Activated CD4-positive, alpha-beta T cell treated with anti-CD3 and anti-CD28 coated beads, Interleukin-2, amount 50 U/mL, for 1 hour (primary cell): ENCODE results near the gene ESPNL.
"Not testable (repeated sequence)": the region's sequence is repeated elsewhere in the genome, so short reads cannot be mapped to it uniquely, and the experiment has no call there.

Experiments
- DNase-seq: peaks from one replicate; pipeline ENCODE4 v3.0.0-alpha.2; 2020

Gene ESPNL

DNA sequence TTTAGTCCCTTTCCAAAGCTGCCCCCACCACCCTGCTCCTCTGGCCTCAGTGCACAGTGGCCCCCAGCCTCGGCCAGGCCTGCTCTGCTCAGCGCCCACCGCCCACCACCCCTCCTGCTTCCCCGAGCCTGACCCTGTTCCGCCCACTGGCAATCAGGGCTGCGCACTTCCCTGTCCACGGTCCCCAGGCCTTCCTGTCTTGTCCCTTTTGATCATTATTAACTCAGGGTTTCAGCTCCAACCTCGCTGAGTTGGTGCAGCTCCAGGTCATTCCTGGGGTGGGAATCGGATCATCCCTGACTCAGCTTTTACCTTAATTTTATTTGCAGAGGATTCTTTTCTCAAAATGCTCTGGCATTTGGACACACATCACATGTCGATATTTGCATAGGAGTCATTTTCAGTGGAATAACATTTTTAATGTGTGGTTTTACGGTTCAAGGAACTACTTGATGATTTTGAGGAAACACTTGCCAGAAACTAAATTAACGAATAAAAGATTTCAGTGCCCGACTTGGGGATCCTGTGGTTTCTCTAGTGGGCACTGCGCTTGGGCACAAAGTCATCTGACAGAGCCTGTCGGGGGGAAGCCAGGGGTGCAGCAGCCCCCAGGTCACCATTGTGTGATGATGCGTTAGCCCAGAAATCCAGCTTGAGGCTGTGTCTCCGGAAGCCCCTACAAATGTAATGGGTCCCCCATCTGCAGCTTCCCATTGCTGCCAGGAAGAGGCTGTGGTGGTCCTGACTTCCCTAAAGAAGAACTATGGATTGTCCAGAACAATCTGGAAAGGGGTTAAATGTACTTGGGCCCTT lies 1.0 kb upstream of the ESPNL start:
- DNase-seq: no peak

DNA sequence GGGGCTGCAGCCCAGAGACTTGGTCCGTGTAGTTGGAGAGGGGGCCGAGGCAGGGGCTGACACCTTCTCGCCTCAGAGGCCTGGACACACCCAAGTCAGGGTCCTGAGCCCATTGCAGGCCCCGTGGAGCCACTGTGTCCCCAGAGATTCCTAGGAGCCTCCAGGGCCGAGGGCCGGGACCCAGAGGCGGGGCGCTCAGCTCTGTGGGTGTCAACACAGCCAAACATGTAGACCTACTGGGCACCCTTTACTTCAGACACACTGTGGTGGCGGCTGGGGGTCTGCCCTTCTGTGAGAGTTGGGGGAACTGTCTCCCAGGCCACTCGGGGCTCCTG lies 459 bp upstream of the ESPNL start:
- DNase-seq: no peak

DNA sequence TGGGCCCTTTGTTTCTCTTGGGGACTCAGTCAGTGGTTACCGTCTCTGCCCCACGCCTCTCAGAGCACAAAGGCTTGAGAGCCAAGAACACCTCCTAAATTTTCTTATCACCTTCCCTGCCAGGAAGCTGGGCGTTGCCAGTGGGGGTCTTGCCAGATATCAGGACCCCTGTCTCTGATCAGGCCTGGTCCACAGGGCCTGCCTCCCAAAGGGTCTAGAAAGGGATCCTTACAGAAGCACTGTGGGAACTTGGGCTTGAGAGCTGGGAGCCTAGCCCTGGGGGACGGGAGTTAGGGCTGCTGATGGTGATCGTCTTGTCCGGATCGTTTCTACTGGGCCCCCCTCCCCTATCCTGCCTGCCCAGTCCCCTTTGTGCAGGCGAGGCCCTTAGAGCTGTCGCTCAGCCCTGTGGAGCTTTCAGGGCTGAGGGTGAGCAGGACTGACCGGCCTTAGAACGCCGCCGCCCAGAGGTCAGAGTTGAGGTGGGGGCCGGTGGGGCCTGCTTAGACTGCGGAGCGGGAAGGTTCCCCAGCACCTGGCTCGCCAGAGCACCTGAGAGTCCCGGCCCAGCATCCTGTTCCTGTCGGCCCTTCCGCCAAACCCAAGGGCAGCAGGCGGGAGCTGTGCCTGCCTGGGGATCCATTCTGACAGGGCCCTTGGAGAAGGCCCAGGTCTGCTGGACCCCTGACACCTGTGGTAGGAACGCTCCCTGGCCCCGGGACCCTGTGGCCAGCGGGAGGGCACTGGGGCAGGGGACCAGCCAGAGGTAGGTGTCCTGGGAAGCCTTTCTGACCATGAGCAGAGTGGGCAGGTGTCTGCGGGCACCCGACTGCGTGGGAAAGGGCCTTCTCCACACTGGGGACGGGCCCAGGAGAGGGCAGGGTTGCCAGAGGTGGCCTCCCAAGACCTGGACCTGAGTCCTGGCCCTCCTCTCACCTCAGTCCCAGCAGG lies 956 bp downstream of the ESPNL start:
- DNase-seq: no peak

DNA sequence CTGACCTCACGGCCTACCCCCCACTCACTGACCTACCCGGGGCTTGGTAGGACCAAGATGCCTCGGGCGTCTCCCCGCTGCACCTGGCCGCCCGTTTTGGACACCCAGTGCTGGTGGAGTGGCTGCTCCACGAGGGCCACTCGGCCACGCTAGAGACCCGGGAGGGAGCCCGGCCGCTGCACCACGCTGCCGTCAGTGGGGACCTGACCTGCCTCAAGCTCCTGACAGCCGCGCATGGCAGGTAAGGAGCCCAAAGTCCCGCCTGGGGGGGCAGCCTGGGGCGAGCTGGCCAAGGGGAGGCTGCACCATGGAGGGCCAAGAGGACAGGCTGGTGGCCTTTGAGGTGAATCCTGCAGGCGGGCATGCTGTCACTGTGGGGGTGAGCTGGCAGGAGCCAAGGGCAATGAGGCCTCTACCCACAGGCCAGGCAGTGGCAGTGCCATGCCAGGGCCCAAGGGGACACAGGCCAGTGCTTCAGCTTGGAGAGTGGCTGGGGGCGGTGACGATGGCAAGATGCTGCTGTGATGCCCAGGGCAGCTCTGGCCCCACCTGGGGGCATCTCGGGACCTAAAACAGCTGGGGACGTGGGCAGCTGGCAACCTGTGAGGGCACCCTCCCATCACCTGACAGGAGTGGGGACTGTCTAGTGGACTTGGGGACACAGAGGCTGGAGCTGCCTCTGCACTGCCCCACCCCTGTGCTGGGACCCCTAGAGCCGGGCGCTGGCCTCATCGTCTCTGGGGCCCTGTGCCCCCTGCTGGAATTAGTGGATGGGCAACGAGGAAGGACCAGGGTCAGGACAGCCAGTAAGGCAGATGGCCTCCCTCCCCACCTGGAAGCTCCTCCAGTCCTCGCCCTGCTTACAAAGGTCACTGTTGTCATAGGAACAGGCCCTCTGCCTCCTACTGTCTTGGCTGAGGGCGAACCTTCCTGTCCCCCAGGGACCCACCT lies 2.0 kb downstream of the ESPNL start:
- no peak for DNase-seq

- no peak for DNase-seq
These were observed 2.7 kb downstream of the ESPNL start for GRCh38 chr2:238102865-238103264.

DNA sequence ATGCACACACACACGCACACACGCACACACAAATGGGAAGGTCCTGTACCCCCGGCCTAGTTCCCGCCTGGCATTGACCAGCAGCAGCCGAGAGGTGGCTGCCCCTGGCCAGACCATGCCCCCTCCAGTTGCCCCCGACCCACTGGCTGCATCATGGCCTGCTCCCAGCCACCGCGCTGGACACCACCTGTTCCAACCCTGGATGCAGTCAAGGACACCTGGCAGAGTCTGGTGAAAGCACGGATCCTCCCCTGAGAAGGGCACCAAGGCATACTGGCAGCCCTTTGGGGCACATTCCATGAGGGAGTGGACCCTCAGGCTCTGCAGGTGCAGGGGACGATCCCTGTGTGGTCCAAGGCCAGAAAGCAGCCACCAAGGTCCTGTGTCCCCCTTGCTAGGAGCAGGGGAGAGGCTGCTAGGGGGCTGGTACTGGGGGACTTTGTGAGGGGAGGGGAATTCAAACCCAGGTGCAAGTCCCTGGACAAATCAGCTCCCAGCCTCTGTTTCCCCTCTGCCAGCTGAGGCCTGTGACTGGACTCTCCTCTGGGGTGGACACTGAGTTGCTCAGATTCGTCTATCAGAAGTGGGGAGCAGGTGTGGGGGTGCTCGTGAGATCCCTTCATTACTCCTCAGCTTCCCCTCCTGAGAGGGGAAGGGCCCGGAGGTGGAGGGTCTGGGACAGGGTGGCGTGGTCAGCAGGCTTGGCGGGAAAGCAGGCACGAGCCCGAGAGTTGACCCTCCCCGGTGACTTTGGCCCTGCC lies 3.5 kb downstream of the ESPNL start:
- DNase-seq: no peak

GRCh38 chr2:238104226-238104690 lies 4.1 kb downstream of the ESPNL start:
- DNase-seq: no peak

GRCh38 chr2:238104691-238105371 lies 4.7 kb downstream of the ESPNL start:
- no peak for DNase-seq

DNA sequence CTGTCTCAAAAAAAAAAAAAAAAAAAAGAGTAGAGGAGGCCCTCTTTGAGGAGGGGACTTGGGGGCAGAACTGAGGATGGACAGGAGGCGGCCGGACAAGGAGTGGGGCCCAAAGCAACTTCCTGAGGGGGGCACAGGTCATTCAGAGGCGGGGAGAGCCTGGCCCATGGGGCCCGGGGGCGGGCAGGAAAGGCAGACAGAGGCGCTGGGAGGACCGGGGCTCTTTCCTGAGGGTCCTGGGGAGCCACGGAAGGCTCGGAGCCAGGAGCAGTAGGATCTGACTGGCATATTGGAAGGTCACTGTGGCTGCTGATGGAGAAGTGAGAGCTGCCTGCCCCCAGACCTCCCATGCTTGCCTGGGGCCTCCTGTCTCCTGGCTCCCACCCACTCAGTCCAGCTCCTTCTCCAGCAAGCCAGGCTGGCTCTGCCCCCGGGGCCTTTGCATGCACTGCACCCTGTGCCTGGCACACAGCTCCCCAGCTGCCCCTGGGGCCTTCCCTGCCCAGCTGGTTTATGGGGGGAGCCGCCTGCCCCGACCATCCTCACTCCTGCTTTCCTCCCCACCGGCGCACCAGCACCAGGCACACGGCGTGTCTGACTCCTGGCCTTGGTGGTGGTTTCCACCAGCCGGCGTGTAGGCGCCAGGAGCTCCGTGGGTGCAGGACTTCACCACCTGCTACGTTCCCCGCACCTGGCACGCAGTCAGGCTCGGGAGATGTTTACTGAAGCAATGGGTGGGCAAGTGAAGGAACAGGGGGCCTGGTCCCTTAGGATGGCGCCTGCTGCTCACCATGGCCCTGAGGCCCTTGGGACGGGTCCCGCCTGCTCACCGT lies 5.6 kb downstream of the ESPNL start:
- DNase-seq: no peak

DNA sequence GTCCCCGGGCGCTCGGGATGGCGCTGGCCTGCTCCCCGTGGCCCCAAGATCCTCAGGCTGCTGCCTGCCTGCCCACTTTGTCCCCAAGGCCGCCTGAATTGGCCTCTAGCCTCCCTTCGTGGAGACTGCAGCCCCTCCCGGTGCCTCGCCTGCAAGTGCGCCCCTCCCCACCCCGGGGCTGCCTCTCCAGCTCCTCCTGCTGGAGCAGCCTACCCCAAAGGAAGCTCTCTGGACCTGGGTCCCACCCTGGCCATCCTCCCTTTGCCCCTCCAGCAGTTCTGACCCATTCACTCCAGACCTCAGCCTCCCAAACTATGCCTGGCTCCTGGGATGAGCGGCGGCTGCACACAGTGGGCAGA lies 6.2 kb downstream of the ESPNL start:
- no peak for DNase-seq

GRCh38 chr2:238106698-238107524 lies 6.8 kb downstream of the ESPNL start:
- no peak for DNase-seq

DNA sequence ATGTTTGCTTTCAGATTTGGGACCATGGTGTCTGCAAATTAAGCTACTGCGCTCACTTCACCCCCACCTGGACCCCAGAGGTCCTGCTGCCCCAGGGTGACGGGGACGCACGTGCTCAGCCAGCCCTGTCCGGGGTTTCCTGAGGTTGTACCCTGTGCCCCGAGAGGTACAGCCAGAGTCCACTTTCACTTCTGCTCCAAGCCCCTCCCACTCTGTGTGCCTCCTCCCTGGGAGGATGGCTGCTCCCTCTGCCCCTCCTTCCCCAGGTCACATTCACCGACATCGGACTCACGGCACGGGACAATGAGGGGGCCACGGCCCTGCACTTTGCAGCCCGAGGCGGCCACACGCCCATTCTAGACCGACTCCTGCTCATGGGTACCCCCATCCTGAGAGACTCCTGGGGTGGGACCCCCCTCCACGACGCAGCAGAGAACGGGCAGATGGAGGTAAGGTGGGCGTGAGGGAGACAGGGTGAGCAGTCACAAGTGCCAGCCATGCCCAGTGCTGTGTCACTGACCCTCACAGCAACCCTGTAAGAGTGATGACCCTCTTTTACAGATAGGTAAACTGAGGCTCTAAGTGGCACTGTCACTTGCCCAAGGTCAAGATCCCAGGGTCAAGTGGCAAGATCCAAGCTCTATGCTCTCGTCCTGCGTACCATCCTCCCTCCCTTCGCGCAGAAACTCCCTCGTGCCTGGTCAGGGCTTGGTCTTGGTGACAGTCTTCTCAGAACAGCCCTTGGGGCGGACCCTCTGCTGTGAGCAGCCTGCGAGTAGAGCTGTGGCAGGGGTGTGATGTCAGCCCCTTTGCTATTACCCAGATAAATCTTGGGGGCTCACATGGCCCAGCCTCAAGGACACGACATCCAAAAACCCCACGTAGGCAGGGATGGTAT lies 7.6 kb downstream of the ESPNL start:
- DNase-seq: no peak

- no peak for DNase-seq
These were observed 8.5 kb downstream of the ESPNL start for GRCh38 chr2:238108423-238109183.

GRCh38 chr2:238113611-238114010 lies 13.5 kb downstream of the ESPNL start:
- DNase-seq: no peak

- no peak for DNase-seq
These were observed 14.2 kb downstream of the ESPNL start for GRCh38 chr2:238114331-238114841.

- DNase-seq: no peak
These were observed 14.9 kb downstream of the ESPNL start for GRCh38 chr2:238114851-238115660.

GRCh38 chr2:238115709-238116108 lies 15.6 kb downstream of the ESPNL start:
- not testable (repeated sequence) for DNase-seq
